ENCODE data around the gene DHRS1.

DHRS1 gene

DNA sequence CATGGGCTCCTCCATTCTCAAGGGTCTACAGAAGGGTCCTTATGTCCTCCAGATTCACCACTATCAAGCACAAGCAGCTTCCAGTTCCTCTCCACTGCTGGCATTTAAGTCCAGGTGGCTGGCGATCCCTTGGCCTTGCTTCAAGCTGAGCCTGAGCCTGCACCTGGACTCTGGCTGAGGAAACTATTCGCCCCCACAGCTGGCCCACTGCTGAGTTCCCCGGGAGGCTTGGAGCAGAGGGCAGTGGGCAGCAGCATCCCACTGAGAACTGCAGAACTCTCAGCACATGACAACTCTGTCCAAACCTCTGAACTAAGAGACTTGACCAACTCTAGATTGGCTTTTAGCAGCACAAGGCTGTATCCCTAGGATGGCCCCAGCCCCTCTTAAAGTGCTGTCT, 16.8 kb downstream of the DHRS1 start:
- no peak for DNase-seq (ENCODE audit: low read depth in 2 of 2)

DNA sequence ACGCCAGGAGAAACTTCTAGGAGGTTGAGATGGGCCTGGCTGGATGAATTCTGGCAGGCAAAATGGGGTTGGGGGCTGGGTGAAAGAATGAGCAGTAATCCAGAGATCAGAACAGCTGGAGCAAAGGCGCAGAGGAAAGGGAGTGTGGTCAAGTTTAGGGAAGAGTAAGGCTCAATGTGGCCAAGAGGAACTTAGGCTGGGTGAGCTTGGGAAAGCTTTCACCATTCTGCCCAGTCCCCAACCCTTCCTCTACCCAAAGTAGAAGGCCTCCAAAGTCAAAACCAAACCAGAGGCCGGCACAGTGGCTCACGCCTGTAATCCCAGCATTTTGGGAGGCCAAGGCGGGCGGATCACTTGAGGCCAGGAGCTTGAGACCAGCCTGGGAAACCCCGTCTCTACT, 17.9 kb downstream of the DHRS1 start:
- no peak for DNase-seq (ENCODE audit: low read depth in 2 of 2)

DNA sequence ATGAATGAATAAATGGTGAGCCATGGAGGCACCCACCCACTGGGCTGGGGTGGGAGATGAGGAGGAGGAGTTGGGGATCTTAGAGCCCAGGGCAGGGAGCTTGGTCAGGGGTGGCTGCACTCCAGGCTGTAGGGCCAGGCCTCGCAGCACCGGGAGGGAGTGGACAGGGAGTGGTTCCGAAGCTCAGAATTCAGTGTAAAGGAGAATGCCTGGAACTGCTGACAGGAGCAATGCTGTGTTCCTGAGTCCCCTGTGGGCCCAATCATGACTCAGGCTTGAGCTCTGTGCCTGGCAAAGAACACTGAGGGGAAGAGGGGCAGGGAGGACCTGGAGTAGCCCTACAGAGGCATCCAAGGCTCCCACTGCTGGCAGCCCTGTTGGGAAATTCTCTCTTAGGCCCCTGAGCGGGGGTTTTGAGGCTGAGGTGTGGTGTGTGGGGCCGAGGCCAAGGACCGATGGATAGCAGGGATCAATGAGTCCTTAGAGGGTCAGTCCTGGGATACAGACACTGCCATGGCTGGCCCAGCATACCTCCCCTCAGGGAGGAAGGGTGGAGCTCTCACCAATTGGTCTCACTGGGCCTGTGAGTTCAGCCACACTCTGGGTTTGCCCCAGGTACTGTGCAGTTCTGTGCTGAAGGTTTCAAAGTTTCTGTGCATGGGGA, 18.7 kb downstream of the DHRS1 start:
- DNase-seq (ENCODE audit: low read depth in 2 of 2) = no peak

DNA sequence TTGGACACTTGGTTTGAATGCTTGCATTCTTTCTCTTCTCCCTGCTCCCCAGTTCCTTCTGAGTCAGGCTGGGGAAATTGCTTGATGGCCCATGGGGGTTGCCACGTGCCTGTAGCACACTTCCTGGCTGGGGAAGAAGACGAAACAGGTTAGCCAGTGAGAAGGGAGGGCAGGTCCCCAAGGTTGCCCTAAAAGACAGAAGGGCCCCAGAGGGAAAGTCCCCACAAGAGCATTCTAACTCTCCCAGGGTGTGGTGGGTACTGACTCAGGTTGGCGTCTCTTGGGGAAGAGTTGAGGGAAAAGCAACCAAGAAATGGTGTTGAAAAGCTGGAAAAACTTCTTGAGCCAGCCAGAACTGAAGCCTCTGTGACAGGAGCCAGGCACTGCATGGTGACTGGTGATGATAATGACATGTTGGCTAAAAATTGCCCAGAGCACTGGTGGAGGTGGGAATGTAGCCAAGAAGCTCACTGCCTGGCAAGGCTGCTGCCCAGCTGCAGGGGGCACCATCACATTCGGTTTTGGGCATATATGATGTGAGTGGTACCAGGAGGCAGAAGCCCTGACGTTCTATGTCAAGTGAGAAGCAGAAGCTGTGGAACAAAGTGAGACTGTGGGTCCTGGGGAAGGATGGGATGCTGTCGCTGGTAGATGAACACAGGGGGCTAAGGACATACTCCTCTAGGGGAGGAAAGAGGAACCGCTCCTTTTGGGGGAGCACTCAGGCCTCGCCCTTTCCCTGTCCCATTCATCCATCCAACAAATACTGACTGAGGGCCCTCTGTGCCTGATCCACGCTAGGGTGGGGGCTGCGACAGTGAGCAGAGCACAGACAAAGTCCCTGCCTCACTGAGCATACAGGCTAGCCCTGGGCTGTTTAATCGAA, 20.0 kb downstream of the DHRS1 start:
- peak in 1 of 2 donors; percentile 41 for DNase-seq (ENCODE audit: low read depth in 2 of 2)

DNA sequence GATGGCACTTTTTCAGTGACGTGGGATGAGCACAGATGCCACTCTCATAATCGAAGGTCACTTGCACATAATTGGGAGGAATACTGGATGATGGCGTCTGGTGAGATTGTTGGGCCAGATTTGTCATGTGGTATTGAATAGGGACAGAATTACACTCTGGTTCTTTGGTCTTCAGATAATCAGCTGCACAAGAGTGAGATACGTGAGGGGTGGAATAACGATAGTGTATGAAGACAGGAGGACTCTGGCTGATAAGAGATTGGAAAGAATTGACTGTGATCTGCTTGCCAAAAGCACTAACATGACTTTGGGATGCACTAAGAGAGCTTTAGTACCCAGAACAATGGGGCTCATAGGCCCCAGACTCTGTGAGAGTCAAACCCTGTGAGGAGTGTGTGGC, 21.2 kb downstream of the DHRS1 start:
- DNase-seq (ENCODE audit: low read depth in 2 of 2) = no peak

DNA sequence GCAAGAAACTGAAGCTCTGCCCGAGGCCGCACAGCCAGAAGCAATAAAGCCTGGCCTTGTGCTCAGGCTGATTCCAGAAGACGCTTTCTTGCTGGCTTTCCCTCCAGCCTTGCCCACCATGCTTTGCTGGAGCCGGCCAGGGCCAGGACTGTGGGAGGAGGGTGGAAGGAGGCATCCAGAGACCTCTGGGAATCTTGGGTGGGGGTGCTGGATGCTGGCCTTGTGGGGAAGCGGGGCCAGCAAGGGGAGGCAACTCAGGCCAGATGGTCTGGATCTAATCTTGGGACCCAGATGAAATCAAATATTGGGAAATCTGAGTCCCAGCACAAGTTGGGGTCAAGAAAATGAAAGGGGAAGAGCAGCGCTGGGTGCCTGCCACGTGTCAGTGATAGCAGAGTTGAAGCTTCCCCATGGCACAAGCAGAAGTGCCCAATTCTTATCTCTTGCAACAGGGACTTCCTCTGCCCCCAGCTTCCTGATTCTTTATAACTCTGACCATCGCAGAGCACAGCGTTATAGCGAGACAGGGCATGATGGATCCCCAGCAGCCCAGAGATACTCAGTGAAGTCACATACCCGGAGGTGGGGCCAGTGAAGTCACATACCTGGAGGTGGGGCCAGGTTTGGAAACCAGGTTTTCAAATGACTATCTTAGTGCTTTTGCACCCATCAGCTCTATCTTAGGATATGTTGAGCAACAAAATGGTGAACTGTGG, 21.8 kb downstream of the DHRS1 start:
- no peak for DNase-seq (ENCODE audit: low read depth in 2 of 2)

DNA sequence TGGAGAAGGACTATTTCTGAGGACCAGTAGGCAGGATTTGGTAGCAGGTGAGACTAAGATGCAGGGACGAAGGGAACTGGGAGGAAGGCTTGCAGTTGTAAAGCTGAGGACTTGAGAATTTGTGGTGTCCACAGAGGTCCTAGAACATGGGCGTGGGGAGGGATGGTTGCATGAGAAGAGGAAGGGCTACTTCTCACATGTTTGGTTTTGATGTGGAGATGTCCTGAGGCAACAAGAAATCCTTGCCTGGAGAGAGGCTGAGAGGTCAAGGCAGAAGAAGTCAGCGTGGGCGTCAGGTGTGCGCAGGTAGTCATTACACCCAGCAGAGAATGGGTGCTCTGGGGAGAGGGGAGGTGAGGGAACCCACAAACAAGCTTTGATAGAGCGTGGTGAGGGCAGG, 22.5 kb downstream of the DHRS1 start:
- DNase-seq (ENCODE audit: low read depth in 2 of 2) = no peak

DNA sequence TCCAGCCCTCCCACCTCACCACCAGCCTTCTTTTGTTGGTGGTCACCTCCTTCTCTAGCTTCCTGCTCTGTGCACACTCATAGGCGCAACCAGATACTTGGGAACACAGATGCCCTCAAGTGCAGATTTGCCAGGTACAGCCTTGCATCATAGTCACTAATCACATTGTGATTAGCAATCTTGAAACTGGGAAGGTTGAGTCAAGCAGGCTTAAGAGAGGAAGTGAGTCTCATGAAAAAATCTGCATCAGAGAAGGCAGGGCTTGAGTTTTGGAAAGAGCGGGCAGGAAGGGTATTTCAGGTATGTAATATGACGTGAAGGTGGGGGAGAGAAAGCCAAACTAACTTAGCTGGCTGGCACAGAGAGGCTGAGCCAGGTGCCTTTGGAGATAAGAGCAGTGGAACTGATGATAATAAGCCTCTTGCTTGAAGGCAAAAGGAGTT, 25.5 kb downstream of the DHRS1 start:
- peak in 1 of 2 donors; percentile 54 for DNase-seq (ENCODE audit: low read depth in 2 of 2)

DNA sequence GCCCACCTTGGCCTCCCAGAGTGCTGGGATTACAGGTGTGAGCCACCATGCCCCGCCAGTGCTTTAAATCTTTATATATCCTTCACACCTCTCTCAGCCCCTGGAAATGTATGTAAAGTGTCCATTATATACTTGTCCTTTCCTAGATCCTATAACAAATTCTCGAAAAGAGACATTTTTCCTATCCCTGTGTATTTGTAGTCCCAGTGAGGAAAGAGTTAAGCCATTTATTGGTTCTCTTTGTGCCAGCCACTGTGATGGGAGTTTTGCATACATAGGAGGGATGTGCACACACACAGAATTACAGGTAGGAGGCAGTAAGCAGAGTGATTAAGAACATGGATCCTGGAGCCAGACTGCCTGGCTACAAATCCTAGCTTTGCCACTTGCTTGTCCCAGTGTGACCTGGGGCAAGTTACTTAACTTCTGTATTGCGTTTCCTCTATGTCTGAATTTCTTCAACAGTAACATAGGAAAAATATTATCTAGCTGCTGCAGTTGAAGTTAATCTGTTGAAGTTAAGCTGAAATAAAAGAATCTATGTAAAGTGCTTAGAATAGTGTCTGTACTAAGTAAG, 26.1 kb downstream of the DHRS1 start:
- no peak for DNase-seq (ENCODE audit: low read depth in 2 of 2)

DNA sequence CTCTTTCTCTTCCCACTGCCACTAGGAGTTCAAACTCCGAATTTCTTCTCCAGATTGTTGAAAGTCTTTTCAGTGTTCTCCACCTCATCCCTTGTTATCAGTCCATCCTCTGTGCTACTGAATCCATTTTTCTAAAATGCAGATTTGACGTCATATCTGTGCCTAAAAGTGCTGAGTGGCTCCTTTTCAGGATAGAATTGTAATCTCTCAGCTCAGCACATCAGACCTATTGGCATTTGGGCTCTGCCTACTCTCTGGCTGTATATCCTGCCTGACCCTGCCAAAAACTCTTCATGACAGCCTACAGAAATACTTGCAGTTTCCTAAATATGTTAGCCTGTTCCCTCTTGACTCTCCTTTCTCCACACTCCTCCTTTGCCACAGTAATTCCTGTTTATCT, 27.1 kb downstream of the DHRS1 start:
- DNase-seq (ENCODE audit: low read depth in 2 of 2) = no peak

DNA sequence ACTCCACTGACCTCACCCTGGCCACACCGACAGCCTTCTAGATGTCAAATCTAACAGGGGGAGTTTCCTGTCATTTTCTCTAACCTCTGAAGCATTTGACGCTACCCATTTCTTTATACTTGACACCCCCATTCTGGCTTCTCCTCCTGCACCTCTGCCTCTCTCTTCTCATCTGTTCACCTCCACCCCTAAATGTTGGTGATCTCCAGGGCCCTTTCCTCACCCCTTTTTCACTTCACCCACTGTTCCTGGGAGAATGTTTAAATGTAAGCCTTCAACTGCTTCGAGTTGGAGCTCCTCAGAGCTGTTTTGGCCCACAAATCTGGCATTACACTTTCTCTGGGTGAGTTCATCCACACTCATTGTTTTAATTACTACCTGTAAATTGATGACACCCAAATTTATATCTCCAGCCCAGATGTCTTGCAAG, 27.7 kb downstream of the DHRS1 start:
- no peak for DNase-seq (ENCODE audit: low read depth in 2 of 2)

DNA sequence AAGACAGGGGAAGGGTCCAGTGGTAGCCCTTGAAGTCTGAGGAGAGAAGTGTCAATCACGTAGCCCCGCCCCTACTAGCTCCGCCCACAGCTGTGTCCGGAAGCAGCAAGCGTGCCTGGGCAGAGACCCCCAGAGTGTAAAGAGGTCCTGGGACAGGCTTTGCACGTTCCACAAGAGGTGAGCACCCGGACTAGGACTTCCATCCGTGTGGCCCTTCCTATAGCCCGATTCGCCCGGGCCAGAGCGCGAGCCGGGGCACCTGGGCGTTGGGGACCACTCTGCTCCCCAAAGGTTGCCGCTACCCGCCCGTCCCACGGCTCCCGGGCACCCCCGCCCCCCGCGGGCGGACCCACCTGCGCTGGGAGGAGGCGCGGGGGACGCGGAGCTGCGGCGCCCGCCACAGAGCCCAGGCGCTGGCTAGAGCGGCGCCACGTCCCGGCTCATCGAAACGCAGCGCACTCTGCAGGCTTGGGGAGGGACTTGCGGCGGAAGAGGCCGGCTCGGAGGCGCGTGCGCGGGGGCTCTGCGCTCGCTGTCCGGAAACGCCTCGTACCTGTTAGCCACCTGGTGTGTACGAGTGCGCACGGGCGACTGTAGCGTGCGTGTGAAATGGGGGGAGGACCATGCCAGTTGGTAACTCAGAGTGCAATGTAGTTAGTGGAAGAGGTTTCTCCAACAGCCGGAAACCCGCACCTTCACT, 28.3 kb downstream of the DHRS1 start, which contains the start of gene RABGGTA:
Gene RABGGTA, minus strand, starts transcription at position 464 of the 700 bp plus-strand sequence. CDS start 482 bp downstream, outside the sequence.
- DNase-seq (ENCODE audit: low read depth in 2 of 2) = peak; percentile 80 to 84

DNA sequence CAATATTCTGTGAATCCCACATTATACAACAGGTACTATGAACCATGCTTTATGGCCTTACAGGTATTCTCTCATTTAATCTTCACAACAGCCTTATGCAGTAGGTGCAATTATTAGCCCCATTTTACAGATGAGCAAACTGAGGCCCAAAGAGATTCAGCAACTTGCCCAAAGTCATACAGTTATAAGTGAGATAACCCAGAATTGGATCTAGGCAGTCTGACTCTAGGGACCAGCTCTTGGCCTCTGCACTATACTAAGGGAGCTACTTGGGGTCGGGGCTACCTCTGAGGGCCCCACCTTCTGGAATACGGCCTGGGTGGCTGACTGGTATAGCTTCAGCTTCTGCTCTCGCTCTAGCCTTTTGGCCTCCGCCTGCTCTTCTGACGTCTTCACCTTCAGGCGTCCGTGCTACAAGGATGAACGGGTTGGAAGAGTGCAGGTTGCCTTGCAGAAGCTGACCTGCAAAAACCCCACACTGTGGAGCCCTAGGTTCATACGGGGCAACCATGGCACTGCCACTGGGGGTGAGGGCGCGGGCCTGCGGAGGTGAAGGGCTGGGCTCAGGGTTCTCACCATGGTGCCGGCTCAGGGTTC, 28.9 kb downstream of the DHRS1 start:
- DNase-seq (ENCODE audit: low read depth in 2 of 2) = no peak

DNA sequence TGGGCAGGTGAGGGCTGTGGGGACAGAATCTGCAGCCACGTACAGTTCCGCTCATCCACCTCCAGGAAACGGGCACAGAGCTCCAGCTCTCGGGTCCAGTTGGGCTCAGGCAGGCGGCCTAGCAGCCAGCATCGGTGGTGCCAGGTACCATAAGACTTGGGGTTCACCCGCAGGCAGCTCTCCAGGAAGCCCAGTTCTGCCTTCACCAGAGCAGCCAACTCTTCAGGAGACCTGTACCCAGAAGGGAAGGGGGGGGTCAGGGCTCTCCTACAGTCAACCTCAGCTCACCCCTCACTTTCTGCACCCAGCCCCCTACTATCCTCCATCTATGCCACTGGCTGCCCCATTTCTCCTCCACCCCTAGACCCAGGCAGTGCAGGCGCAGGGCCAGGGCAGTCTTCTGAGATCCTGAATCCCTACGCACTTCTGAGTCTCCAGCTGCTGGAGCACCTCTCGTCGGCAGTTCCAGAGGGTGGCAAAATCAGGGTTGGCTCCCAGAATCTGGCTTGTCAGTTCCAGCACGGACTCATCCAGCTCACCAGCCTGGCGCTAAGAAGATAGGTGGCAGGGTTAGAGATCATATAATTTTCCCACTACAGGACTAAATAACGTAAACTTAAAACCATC, 29.6 kb downstream of the DHRS1 start:
- no peak for DNase-seq (ENCODE audit: low read depth in 2 of 2)

DNA sequence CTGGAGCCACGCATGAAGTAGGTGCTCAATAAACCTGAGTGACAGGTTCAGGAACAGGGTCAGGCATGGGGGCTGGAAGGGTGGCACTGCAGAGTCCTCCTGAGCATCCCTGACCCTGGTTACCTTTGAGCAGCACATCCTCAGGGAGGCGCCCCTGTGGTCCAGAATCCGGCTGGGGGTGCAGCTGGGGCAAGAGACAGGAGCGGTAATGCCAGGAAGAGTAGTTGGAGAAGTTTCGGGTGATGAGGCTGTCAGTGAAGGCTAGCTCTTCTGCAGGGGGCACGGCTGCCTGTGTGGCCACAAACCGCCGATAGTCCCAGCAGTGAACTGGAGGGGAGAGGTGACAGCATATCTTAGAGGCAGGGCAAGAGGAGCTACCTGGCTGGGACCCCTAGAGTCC, 30.2 kb downstream of the DHRS1 start:
- DNase-seq (ENCODE audit: low read depth in 2 of 2) = no peak

DNA sequence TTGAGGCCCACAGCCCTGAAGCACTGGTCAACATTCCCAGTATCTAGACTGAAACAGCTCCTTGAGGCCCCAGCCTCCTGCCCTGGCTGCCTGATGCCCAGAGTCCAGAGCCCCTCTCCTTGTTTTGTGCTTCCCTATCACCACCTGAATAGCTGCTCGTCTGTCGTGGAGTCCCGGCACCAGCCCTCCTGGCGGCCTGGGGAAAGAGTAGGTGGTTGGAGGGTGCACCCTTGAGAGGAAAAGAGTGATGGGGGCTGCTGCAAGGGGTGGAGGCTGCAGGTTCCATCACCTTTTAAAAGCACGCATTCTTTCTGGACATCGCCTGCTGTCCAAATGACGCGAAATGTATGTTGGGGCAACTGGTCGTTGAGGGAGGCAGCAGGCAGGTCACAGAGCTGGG, 31.4 kb downstream of the DHRS1 start:
- no peak for DNase-seq (ENCODE audit: low read depth in 2 of 2)

DNA sequence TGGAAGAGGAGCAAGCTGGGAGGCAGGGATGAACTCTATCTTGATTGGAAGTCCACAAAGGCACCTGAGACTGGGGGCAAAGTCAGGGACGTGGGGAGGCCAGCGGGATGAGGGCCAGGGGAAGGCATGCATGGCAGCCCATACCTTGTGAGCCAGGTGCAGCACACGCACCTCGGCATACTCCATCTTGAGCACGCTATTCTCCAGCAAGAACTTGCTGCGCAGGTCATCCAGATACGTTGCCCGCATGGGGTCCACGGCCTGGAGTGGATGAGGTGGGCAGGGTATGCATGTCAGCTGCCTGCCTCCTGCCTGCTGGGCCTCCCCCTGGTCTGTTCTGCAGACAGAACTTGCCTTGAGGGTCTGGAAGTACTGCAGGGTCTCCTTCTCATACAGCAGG, 32.1 kb downstream of the DHRS1 start:
- DNase-seq (ENCODE audit: low read depth in 2 of 2) = no peak

DNA sequence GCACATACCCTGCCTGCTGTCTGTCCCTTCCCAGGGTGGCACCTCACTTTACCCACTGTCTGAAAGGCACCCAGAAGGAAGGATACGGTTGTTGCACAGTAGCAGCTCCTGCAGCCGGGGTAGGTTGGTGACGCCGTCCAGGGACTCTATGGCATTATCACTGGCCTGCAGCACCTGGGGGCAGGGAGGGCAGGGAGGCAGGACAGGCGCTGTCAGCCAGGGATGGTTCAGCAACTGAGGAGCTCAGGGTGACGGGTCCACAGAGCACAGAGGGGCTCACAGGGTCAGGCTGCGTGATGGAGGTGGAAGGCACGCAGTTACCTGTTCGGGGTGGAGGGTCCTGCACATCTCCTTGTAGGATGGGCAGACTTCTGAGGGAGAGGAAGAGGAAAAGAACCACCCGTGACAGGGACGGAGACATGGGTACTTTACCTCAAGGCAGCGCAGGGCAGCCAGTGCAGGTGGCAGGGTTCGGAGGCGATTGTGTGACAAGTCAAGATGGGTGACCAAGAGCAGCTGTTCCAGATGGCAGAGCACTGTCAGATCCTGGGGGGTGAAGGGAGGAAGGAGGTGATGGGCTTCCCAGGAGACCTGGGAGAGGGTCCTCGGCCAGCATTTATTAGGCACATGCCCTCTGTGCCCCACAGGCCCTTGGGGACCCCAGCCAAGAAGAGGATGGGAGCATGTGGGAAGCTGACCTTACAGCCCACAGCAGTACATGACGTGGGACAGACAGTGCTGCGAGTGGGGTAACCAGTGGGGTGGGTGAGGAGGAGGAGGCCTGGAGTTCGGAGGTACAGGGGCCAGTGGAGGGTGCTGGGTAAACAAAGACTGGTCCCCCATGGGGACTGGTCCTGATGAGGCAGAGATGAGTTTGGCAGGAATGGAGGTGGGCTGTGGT, 33.0 kb downstream of the DHRS1 start:
- no peak for DNase-seq (ENCODE audit: low read depth in 2 of 2)

DNA sequence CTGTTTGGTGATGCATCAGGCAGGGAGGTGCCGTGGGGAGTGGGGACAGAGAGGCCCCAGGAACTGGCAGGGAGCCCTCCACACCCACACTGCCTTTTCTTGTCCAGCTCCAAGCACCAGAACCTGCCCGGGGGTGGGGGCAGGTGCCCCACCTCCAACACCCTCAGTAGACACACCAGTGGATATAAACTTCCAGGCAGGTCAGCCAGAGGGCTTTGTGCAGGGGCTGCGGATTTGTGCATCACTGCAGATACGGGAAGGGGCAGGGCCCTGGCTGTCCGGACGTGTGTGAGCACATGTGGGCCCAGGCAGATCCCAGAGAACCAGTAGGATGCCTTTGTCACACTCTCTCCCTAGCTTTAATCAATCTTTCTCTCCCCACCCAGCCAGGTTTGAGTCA, 35.3 kb downstream of the DHRS1 start:
- DNase-seq (ENCODE audit: low read depth in 2 of 2) = no peak

Measured in stimulated activated CD4-positive, alpha-beta T cell treated with anti-CD3 and anti-CD28 coated beads, Interleukin-15, amount 100 ng/mL, for 48 hours (primary cell).